ENCODE results near the gene PTCD3.

The PTCD3 gene

DNA sequence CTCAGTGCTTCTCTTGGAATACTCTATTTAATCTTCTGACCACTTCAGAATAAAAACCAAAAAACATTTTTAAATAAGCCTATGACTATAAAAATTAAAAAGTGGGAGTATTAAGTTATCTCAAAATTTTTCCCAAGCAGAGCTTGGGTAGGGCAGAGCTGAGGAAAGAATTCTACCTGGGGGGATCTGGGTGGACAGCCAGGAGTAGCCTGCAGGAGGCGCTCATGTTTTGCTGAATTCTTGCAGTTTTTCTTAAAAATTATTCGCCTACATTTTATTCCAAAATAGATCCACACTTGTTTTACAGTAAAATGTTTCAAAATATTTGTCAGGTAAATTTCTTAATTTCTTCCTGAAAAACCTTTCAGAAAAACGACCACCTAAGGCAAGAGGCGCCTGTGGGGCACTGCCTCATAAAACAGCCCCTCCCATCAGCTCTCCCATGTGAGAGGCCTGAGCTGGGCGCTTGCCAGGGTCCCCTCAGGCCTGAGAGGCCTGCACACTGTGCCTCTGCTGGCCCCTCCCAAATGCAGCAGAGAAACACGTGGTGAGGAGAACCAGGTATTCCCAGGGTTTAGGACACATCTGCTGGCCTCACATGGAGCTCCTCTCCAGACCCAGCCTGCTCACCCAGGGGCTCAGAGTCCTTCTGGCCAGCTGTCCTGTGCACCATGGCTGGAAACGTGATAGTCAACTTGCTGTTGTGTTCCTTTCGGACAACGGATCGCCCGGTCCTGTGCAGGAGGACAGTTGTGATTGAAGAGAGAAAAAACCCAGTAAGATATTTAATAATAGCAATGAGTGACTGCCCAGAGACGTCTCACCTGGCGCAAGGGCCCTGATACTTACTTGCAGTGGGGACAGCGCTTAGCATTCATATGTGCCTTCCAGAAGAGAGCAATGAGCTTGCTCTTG lies 17.8 kb upstream of the PTCD3 start:
- CTCF ChIA-PET, result interaction anchor here (0.5 to 2.2 kb wide), 20 partner anchors 9 to 363 kb away, joined by 3 to 11 read pairs (median 4); partner anchors contain the start of genes ATOH8, POLR1A and PTCD3
- no peaks in the 10 kb centered on the region for H3K4me1 ChIP-seq (ENCODE audit: control insufficient read depth, insufficient read depth, low read length)
- POLR2A ChIA-PET, result interaction anchor here (2.0 kb wide), 1 partner anchor 18 kb away, joined by 6 read pairs; the partner anchor contains the start of genes POLR1A and PTCD3
- no peak overlapping the region for H3K27ac ChIP-seq (ENCODE audit: extremely low read depth, low read depth, low read length)
- H3K4me3 ChIP-seq (ENCODE audit: low read depth, low read length), result no peak overlapping the region
- TF ChIP-seq ZNF132 (tag by site-specific recombination; IDR thresholded peaks at IDR 0.05; ENCODE audit: borderline replicate concordance), result no peak
- no peak for TF ChIP-seq ZNF600 (tag by site-specific recombination; IDR thresholded peaks at IDR 0.05)
- no peak for TF ChIP-seq ZNF16 (tag by site-specific recombination; IDR thresholded peaks at IDR 0.05; ENCODE audit: low read depth)
- TF ChIP-seq ZNF658 (tag by site-specific recombination; IDR thresholded peaks at IDR 0.05), result no peak
- no peak for TF ChIP-seq ZNF529 (tag by site-specific recombination; IDR thresholded peaks at IDR 0.05; ENCODE audit: insufficient replicate concordance)
- no peak for TF ChIP-seq PRDM6 (tag by site-specific recombination; IDR thresholded peaks at IDR 0.05)
- TF ChIP-seq ZNF335 (tag by site-specific recombination; conservative IDR thresholded peaks at IDR 0.05), result no peak
- TF ChIP-seq KLF16 (tag by site-specific recombination; IDR thresholded peaks at IDR 0.05), result no peak
- no peak for TF ChIP-seq ZNF571 (tag by site-specific recombination; IDR thresholded peaks at IDR 0.05)
- TF ChIP-seq ZNF792 (tag by site-specific recombination; IDR thresholded peaks at IDR 0.05), result no peak
- no peak for TF ChIP-seq ZNF2 (tag by site-specific recombination; IDR thresholded peaks at IDR 0.05)
- TF ChIP-seq ZNF776 (tag by site-specific recombination; IDR thresholded peaks at IDR 0.05; ENCODE audit: borderline replicate concordance), result no peak
- TF ChIP-seq ZBTB49 (tag by site-specific recombination; IDR thresholded peaks at IDR 0.05; ENCODE audit: low read depth), result no peak
- no peak for TF ChIP-seq ZNF341 (tag by site-specific recombination; IDR thresholded peaks at IDR 0.05; ENCODE audit: low read depth)
- TF ChIP-seq ZNF510 (tag by site-specific recombination; IDR thresholded peaks at IDR 0.05; ENCODE audit: insufficient replicate concordance), result no peak
- no peak for TF ChIP-seq ZNF324 (tag by site-specific recombination; IDR thresholded peaks at IDR 0.05)
- TF ChIP-seq ZNF24 (tag by site-specific recombination; IDR thresholded peaks at IDR 0.05), result no peak
- no peak for TF ChIP-seq ZNF266 (tag by site-specific recombination; IDR thresholded peaks at IDR 0.05; ENCODE audit: low read depth)
- no peak for TF ChIP-seq ZBTB8A (tag by site-specific recombination; IDR thresholded peaks at IDR 0.05)
- no peaks in the 10 kb centered on the region for H3K9me3 ChIP-seq (ENCODE audit: control insufficient read depth, insufficient read depth, low read depth, low read length)
- H3K36me3 ChIP-seq (ENCODE audit: control insufficient read depth in 2 of 2, insufficient read depth in 1 of 2, low read length in 2 of 2), result peaks cover 14 to 64% of the 10 kb centered on the region in 2 experiments

DNA sequence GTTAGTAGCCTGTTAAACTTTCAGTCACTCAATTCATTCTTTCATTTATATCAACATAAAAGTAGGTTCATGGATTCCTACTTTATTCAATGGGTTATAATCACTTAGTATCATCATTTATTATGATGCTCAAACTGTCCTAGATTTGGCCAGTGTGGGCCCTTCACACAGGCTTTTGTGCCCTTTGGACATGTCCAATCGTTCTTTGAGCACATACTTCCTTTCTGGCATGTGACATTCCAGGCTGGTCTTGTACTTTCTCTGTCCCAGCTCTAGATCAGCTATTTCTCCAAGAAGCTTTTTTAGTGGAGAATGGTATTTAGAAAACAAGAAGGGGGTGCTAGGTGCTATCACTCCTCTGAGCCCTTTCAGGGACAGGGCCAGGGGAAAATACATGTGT lies 11.8 kb upstream of the PTCD3 start:
- CTCF ChIA-PET, result no interaction called here
- POLR2A ChIA-PET, result interaction anchor here (1.3 kb wide), 1 partner anchor 12 kb away, joined by 5 read pairs; the partner anchor contains the start of genes POLR1A and PTCD3
- no peaks in the 10 kb centered on the region for H3K9me3 ChIP-seq (ENCODE audit: control insufficient read depth, insufficient read depth, low read depth, low read length)
- H3K4me3 ChIP-seq (ENCODE audit: low read depth, low read length), result no peak overlapping the region
- no peak overlapping the region for H3K27ac ChIP-seq (ENCODE audit: extremely low read depth, low read depth, low read length)
- no peak for TF ChIP-seq MYNN (tag by site-specific recombination; IDR thresholded peaks at IDR 0.05; ENCODE audit: borderline replicate concordance)
- no peak for TF ChIP-seq ZNF140 (tag by site-specific recombination; IDR thresholded peaks at IDR 0.05)
- TF ChIP-seq ZNF660 (tag by site-specific recombination; IDR thresholded peaks at IDR 0.05), result no peak
- TF ChIP-seq, protein P1, sequence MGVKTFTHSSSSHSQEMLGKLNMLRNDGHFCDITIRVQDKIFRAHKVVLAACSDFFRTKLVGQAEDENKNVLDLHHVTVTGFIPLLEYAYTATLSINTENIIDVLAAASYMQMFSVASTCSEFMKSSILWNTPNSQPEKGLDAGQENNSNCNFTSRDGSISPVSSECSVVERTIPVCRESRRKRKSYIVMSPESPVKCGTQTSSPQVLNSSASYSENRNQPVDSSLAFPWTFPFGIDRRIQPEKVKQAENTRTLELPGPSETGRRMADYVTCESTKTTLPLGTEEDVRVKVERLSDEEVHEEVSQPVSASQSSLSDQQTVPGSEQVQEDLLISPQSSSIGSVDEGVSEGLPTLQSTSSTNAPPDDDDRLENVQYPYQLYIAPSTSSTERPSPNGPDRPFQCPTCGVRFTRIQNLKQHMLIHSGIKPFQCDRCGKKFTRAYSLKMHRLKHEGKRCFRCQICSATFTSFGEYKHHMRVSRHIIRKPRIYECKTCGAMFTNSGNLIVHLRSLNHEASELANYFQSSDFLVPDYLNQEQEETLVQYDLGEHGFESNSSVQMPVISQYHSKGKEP (tag by site-specific recombination; IDR thresholded peaks at IDR 0.05), result no peak
- TF ChIP-seq GLI4 (tag by site-specific recombination; IDR thresholded peaks at IDR 0.05), result no peak
- TF ChIP-seq, protein P2, sequence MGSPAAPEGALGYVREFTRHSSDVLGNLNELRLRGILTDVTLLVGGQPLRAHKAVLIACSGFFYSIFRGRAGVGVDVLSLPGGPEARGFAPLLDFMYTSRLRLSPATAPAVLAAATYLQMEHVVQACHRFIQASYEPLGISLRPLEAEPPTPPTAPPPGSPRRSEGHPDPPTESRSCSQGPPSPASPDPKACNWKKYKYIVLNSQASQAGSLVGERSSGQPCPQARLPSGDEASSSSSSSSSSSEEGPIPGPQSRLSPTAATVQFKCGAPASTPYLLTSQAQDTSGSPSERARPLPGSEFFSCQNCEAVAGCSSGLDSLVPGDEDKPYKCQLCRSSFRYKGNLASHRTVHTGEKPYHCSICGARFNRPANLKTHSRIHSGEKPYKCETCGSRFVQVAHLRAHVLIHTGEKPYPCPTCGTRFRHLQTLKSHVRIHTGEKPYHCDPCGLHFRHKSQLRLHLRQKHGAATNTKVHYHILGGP (tag by site-specific recombination; IDR thresholded peaks at IDR 0.05), result no peak
- peaks cover 45 to 74% of the 10 kb centered on the region in 2 experiments for H3K36me3 ChIP-seq (ENCODE audit: control insufficient read depth in 2 of 2, insufficient read depth in 1 of 2, low read length in 2 of 2)
- no peaks in the 10 kb centered on the region for H3K4me1 ChIP-seq (ENCODE audit: control insufficient read depth, insufficient read depth, low read length)

Measured in HEK293 (cell line).